Smooth muscle cell (in vitro differentiated cells): ENCODE data around the gene ERN1. TPM values are rescaled to one million over a fixed set of nuclear protein-coding genes. Genes with fewer than 3 reads are reported as not detected.

Source experiments
- DNase-seq: peaks from one replicate; lab custom pipeline; 2025; ENCODE audit not compliant: unreplicated experiment; lab: John Stamatoyannopoulos, UW
- H2AFZ ChIP-seq: fragments of 200-600 bp; sonication (generic); 2 replicates; pipeline ENCODE4 v1.6.0; 2016; ENCODE audit warnings: antibody characterized with exemption, low read depth, mild to moderate bottlenecking
- H3F3A ChIP-seq: fragments of 200-600 bp; sonication (generic); 2 replicates; pipeline ENCODE4 v1.6.0; 2017; ENCODE audit warnings: antibody characterized with exemption, low read depth
- H3K27ac ChIP-seq: fragments of 200-600 bp; sonication (generic); 2 replicates; pipeline ENCODE4 v1.5.1; 2016; ENCODE audit warnings: low read depth, mild to moderate bottlenecking
- H3K27me3 ChIP-seq: fragments of 200-600 bp; sonication (generic); 2 replicates; pipeline ENCODE4 v1.6.1; 2016; ENCODE audit warnings: low read depth, mild to moderate bottlenecking
- H3K36me3 ChIP-seq: fragments of 200-600 bp; sonication (generic); 2 replicates; pipeline ENCODE4 v1.5.1; 2016; ENCODE audit warnings: low read depth
- H3K4me1 ChIP-seq: fragments of 200-600 bp; sonication (generic); 2 replicates; pipeline ENCODE4 v1.5.1; 2016; ENCODE audit warnings: low read depth
- H3K4me2 ChIP-seq: fragments of 200-600 bp; sonication (generic); 2 replicates; pipeline ENCODE4 v1.6.0; 2016; ENCODE audit warnings: mild to moderate bottlenecking
- H3K4me3 ChIP-seq: fragments of 200-600 bp; sonication (generic); 2 replicates; pipeline ENCODE4 v1.5.1; 2016; ENCODE audit warnings: mild to moderate bottlenecking
- H3K79me2 ChIP-seq: fragments of 200-600 bp; sonication (generic); 2 replicates; pipeline ENCODE4 v1.6.0; 2016; ENCODE audit warnings: low read depth, mild to moderate bottlenecking
- H3K9ac ChIP-seq: fragments of 200-600 bp; sonication (generic); 2 replicates; pipeline ENCODE4 v1.6.0; 2016; ENCODE audit warnings: low read depth
- H3K9me3 ChIP-seq: fragments of 200-600 bp; sonication (generic); replicated peaks from 2 replicates; pipeline ENCODE4 v1.5.1; 2016; ENCODE audit warnings: low read depth
- H4K20me1 ChIP-seq: fragments of 200-600 bp; sonication (generic); 2 replicates; pipeline ENCODE4 v1.6.0; 2016; ENCODE audit warnings: low read depth
- CTCF ChIP-seq: fragments of 200-600 bp; sonication (generic); IDR thresholded peaks from 2 replicates; pipeline ENCODE4 v1.5.1; 2017; ENCODE audit warnings: borderline replicate concordance, mild to moderate bottlenecking, antibody characterized with exemption; ENCODE audit not compliant: insufficient read depth, poor library complexity, severe bottlenecking
- WGBS: methylation state at CpG from one replicate; pipeline ENCODE4 v1.1.7; 2016; ENCODE audit warnings: low lambda C conversion rate; 5-methylcytosine and 5-hydroxymethylcytosine counted together
- polyA plus RNA-seq: library from polyadenylated mRNA; unstranded; fragments of >200 nt; fragmentation: Nextera tagmentation; extraction: Ambion mirVana; gene quantifications from 2 replicates; pipeline ENCODE4 v1.2.1, GENCODE V29; 2016
- total RNA-seq: library from RNA; depleted of rRNA; stranded (reverse); fragments of >200 nt; gene quantifications from 2 replicates; pipeline ENCODE4 v1.2.3, GENCODE V29; 2014

Gene ERN1
- total and polyA plus RNA-seq, 2 experiments from 2014 or later = 8.6 to 9.0 TPM

GRCh38 chr17:64155129-64155528, 25.2 kb upstream of the ERN1 start:
- H2AFZ ChIP-seq = no peak overlapping the region
- no peak overlapping the region for H3K4me3 ChIP-seq
- no peak for DNase-seq
- H3K27me3 ChIP-seq = no peaks in the 10 kb centered on the region
- TF ChIP-seq CTCF = no peak
- H4K20me1 ChIP-seq = peaks cover 5% of the 10 kb centered on the region
- H3F3A ChIP-seq = peaks cover 6% of the 10 kb centered on the region
- peaks cover 17% of the 10 kb centered on the region for H3K4me1 ChIP-seq
- H3K36me3 ChIP-seq = peaks cover 4% of the 10 kb centered on the region
- H3K4me2 ChIP-seq = no peak overlapping the region
- H3K79me2 ChIP-seq = no peaks in the 10 kb centered on the region
- H3K9ac ChIP-seq = no peak overlapping the region
- 93% methylated on average over 7 of the region's 7 CpGs for WGBS
- no peak overlapping the region for H3K27ac ChIP-seq
- no peaks in the 10 kb centered on the region for H3K9me3 ChIP-seq

GRCh38 chr17:64154717-64155116, 24.8 kb upstream of the ERN1 start:
- H3K4me2 ChIP-seq = no peak overlapping the region
- peaks cover 17% of the 10 kb centered on the region for H3K4me1 ChIP-seq
- H3K36me3 ChIP-seq = peaks cover 4% of the 10 kb centered on the region
- H3K27ac ChIP-seq = no peak overlapping the region
- no peak for DNase-seq
- H3K9ac ChIP-seq = no peak overlapping the region
- no peaks in the 10 kb centered on the region for H3K9me3 ChIP-seq
- H3K79me2 ChIP-seq = no peaks in the 10 kb centered on the region
- H3F3A ChIP-seq = peaks cover 6% of the 10 kb centered on the region
- H3K27me3 ChIP-seq = no peaks in the 10 kb centered on the region
- 60% methylated on average over 9 of the region's 9 CpGs for WGBS
- H2AFZ ChIP-seq = no peak overlapping the region
- TF ChIP-seq CTCF = no peak
- H3K4me3 ChIP-seq = no peak overlapping the region
- H4K20me1 ChIP-seq = peaks cover 5% of the 10 kb centered on the region

GRCh38 chr17:64154313-64154695, 24.4 kb upstream of the ERN1 start:
- Histone ChIP-seq H3K9me3 (no peaks in the 10 kb centered on the region), H3K9ac (no peak overlapping the region), H3K79me2 (no peaks in the 10 kb centered on the region), H4K20me1 (peaks cover 5% of the 10 kb centered on the region), H2AFZ (no peak overlapping the region), H3K27ac (no peak overlapping the region), H3K4me2 (no peak overlapping the region), H3K4me1 (peaks cover 17% of the 10 kb centered on the region), H3F3A (peaks cover 4% of the 10 kb centered on the region), H3K27me3 (no peaks in the 10 kb centered on the region), H3K36me3 (peaks cover 4% of the 10 kb centered on the region), H3K4me3 (no peak overlapping the region)
- WGBS = 68% methylated on average over 4 of the region's 4 CpGs
- DNase-seq = no peak
- no peak for TF ChIP-seq CTCF

GRCh38 chr17:64153565-64154312, 23.8 kb upstream of the ERN1 start:
- Histone ChIP-seq H3K27me3 (no peaks in the 10 kb centered on the region), H2AFZ (no peak overlapping the region), H3K4me3 (no peak overlapping the region), H3K9ac (no peak overlapping the region), H3K36me3 (peaks cover 4% of the 10 kb centered on the region), H3K9me3 (no peaks in the 10 kb centered on the region), H3K4me1 (peaks cover 17% of the 10 kb centered on the region), H4K20me1 (peaks cover 5% of the 10 kb centered on the region), H3K27ac (no peak overlapping the region), H3F3A (no peaks in the 10 kb centered on the region), H3K4me2 (no peak overlapping the region), H3K79me2 (no peaks in the 10 kb centered on the region)
- TF ChIP-seq CTCF = no peak
- no peak for DNase-seq
- 93% methylated on average over 3 of the region's 3 CpGs for WGBS
